WTC11 (cell line): ENCODE results near the gene SHCBP1.

Experiments used
- CTCF ChIP-seq: fragments of 200-600 bp; IDR thresholded peaks from 2 replicates; pipeline ENCODE4 v1.8.0; 2022; ENCODE audit warnings: antibody characterized with exemption
- MAX ChIP-seq: sonication (generic); formaldehyde crosslinking; IDR thresholded peaks from 2 replicates; pipeline ENCODE4 v1.8.0; 2022; ENCODE audit warnings: mild to moderate bottlenecking, missing genetic modification reagents
- OVOL2 ChIP-seq: fragments of 250-450 bp; sonication (Bioruptor Pico); IDR thresholded peaks from 2 replicates; pipeline ENCODE4 v1.9.0; 2021; ENCODE audit warnings: mild to moderate bottlenecking, borderline replicate concordance

GRCh38 chr16:46573008-46573833 lies 48.0 kb downstream of the SHCBP1 start:
- TF ChIP-seq CTCF, result no peak
- TF ChIP-seq MAX, result no peak
- no peak for TF ChIP-seq OVOL2 (CRISPR knock-in tag)
